GM21360 (cell line): Measurements from ENCODE around the gene OR5AK2.
"Not testable (repeated sequence)": the region's sequence is repeated elsewhere in the genome, so short reads cannot be mapped to it uniquely, and the experiment has no call there.

Source experiments
- ATAC-seq: cut with Tn5 transposase; IDR thresholded peaks from one replicate; pipeline ENCODE4 v1.9.1; 2021; ENCODE audit warnings: mild to moderate bottlenecking, moderate library complexity; ENCODE audit not compliant: unreplicated experiment

Gene OR5AK2

GRCh38 chr11:56988614-56989013 is at the start of gene OR5AK2:
OR5AK2 (plus strand) TSS chr11:56988914; CDS start chr11:56988914, 0 bp downstream.
- ATAC-seq, result no peak

- not testable (repeated sequence) for ATAC-seq
Measured at GRCh38 chr11:56945526-56945925, 43.2 kb upstream of the OR5AK2 start.

- ATAC-seq, result no peak
Measured at GRCh38 chr11:56948991-56949515, 39.7 kb upstream of the OR5AK2 start.

- no peak for ATAC-seq
Measured at GRCh38 chr11:56950510-56950909, 38.2 kb upstream of the OR5AK2 start.

GRCh38 chr11:56953907-56954306 is 34.8 kb upstream of the OR5AK2 start:
- ATAC-seq, result not testable (repeated sequence)

GRCh38 chr11:56961609-56962008 is 27.1 kb upstream of the OR5AK2 start:
- ATAC-seq, result no peak

GRCh38 chr11:56967726-56968125 is 21.0 kb upstream of the OR5AK2 start:
- ATAC-seq, result no peak

GRCh38 chr11:56968524-56968923 is 20.2 kb upstream of the OR5AK2 start:
- ATAC-seq, result no peak

- ATAC-seq, result no peak
Measured at GRCh38 chr11:56977314-56977713, 11.4 kb upstream of the OR5AK2 start.

- ATAC-seq, result no peak
Measured at GRCh38 chr11:56990702-56991101, 2.0 kb downstream of the OR5AK2 start.

GRCh38 chr11:56994532-56994931 is 5.8 kb downstream of the OR5AK2 start:
- no peak for ATAC-seq

- no peak for ATAC-seq
Measured at GRCh38 chr11:57001674-57002401, 13.1 kb downstream of the OR5AK2 start.

GRCh38 chr11:57008373-57008772 is 19.7 kb downstream of the OR5AK2 start:
- ATAC-seq, result no peak

- ATAC-seq, result no peak
Measured at GRCh38 chr11:57015679-57016078, 27.0 kb downstream of the OR5AK2 start.

GRCh38 chr11:57031556-57031955 is 42.8 kb downstream of the OR5AK2 start:
- no peak for ATAC-seq
